GM18526 (cell line): ENCODE results near the gene CPNE1.

Experiments
- POLR2A ChIP-seq: IDR thresholded peaks from 3 replicates; pipeline ENCODE4 v1.6.1; 2011; ENCODE audit not compliant: insufficient read length; ENCODE audit errors: extremely low read depth

Gene CPNE1

GRCh38 chr20:35616465-35617396 is 48.0 kb downstream of the CPNE1 start:
- peak; percentile 25 for TF ChIP-seq POLR2A

DNA sequence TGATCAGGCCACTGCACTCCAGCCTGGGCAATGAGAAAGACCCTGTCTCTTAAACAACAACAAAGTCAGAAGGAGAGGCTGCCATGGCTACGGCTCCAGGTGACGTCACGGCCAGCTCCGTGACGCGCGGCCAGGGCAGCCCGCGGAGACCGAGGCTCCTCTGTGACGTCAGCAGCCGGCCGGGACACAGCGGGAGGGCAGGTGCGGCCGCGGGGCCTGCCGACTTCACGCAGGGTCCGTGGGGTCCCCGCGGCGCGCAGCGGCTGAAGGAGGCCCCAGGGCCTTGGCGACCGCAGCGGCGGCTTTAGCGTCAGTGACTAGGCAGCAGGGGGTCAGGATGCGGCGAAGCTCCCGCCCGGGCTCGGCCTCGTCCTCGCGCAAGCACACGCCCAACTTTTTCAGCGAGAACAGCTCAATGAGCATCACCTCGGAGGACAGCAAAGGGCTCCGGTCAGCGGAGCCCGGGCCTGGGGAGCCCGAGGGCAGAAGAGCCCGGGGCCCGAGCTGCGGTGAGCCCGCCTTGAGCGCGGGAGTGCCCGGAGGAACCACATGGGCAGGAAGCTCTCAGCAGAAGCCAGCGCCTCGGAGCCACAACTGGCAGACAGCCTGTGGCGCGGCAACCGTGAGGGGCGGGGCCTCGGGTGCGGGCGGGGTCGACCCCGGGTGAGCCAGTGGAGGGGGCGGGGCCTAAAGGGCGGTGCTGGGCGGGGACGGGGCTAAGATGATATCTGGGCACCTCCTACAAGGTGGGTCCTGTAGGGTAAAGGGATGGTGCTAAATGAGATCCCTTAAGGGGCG is 48.8 kb downstream of the CPNE1 start, which contains the start of gene SPAG4:
SPAG4 (plus strand) TSS at position 163 of the 798 bp plus-strand sequence; CDS start at position 338, 175 bp downstream.
- peak; percentile 80 for TF ChIP-seq POLR2A

DNA sequence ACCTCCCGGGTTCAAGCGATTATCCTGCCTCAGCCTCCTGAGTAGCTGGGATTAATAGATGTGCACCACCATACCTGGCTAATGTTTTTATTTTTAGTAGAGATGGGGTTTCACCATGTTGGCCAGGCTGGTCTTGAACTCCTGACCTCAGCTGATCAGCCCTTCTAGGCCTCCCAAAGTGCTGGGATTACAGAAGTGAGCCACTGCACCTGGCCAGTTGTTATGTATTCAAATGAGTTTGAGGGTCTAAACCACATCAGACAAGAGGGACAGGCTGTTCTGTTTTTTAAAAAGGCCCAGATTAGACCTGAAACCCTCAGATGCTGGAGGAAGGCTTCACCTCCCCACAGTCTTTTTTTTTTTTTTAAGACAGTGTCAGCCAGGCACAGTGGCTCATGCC is 53.2 kb downstream of the CPNE1 start:
- TF ChIP-seq POLR2A, result no peak

DNA sequence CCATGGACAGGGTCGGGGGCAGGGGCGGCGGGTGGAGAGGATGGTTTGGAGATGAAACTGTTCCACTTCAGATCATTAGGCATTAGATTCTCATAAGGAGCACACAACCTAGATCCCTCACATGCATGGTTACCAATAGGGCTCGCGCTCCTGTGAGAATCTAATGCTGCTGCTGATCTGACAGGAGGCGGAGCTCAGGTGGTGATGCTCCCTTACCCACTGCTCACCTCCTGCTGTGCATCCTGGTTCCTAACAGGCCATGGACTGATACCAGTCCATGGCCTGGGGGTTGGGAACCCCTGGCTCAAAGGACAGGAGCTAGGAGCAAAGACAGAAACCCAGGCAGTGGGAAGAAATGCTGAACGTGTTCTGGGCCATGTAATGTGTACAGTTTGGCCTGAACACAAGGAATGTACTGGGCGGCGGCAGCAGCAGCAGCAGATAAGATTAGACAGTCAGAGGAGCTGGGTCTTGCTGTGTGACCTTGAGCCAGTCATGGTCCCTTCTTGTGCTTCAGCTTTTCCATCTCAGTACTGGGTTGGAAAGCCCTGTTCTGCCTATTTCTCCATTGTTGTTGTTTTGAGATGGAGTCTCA is 53.8 kb downstream of the CPNE1 start:
- TF ChIP-seq POLR2A, result no peak

DNA sequence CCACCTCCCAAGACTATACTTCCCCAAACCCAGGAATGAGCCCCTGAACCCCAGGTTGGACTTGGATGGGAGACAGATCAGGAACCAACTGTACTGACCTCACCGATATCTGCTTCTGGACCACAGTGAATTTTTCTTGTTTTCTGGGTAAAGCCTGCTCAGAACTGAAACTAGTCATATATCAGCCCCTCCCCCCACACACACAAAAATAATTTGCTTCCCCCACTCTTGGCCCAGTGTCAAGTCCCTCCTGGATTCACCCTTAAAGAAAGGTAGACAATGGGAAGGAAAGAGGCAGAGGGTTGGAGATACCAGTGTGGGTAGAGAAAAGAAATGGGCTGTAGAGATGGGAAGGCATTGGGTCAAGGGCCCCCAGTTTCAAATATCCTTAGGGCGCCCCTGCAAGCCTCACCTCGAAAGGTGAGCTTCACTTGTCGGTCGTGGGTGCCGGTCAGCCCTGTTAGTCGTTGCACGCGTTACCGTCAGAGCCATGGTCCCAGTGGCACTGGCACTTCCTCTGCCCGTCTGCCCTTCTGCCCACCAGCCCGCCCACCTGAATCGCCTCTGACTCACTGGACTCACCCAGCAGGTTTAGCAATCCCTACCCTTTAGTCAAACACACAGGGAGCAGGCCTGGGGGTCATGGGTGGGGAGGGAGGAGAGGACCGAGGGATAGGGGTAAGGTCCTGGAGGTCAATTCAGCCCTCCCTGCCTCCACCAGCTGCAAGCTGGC is 57.5 kb downstream of the CPNE1 start:
- TF ChIP-seq POLR2A, result no peak

DNA sequence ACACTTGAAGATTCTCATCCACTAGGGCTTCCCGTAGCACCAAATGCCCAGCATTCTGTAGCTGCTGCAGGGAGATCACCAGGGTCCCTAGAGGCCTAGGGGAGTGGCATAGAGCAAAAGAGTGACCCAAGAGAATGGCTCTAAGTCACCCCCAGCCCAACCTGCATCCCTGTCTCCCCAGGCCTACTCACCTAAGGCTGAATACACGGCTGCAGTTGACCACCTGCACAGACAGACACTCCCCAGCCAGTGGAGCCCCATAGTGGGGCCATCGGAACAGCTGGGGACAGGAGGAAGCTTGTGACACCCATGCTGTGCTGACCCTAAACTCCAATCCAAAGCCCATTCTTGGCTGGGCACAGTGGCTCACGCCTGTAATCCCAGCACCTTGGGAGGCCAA is 58.6 kb downstream of the CPNE1 start:
- TF ChIP-seq POLR2A, result no peak

GRCh38 chr20:35604449-35604747 is 60.3 kb downstream of the CPNE1 start:
- no peak for TF ChIP-seq POLR2A

DNA sequence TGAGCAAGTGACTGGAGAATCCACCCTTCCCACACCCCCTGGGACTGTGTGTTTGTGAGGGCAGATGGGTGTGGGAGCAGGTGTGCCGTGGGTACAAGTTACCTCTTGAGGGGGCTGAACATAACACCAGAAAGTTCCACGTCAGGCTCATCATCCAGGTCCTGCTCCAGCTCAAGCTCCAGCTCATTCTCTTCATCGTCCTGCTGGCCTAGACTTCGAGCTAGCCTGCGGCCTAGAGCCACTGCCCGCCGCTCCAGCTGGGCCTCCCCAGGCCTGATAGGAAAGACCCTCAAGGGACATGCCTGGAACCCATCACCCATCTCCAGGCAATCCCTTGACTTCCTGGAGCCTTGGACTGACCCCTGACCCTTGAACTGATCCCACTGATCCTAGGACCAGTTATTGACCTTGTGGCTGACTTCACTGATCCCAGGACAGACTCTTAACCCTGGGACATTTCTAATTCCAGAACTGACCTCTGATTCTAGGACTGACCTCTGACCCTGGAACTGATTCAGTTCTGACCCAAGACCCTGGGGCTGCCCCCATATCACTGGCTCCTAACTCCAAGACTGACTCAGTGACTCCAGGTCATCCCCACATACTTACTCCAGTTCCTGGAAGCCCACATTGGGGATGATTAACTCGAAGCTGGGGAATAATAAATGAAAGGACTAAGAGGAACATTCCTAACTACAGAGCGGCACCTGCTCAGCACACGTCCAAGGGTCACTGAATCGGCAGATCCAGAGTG is 60.8 kb downstream of the CPNE1 start:
- no peak for TF ChIP-seq POLR2A

GRCh38 chr20:35602851-35603495 is 61.7 kb downstream of the CPNE1 start:
- no peak for TF ChIP-seq POLR2A

GRCh38 chr20:35601990-35602389 is 62.7 kb downstream of the CPNE1 start:
- TF ChIP-seq POLR2A, result no peak

DNA sequence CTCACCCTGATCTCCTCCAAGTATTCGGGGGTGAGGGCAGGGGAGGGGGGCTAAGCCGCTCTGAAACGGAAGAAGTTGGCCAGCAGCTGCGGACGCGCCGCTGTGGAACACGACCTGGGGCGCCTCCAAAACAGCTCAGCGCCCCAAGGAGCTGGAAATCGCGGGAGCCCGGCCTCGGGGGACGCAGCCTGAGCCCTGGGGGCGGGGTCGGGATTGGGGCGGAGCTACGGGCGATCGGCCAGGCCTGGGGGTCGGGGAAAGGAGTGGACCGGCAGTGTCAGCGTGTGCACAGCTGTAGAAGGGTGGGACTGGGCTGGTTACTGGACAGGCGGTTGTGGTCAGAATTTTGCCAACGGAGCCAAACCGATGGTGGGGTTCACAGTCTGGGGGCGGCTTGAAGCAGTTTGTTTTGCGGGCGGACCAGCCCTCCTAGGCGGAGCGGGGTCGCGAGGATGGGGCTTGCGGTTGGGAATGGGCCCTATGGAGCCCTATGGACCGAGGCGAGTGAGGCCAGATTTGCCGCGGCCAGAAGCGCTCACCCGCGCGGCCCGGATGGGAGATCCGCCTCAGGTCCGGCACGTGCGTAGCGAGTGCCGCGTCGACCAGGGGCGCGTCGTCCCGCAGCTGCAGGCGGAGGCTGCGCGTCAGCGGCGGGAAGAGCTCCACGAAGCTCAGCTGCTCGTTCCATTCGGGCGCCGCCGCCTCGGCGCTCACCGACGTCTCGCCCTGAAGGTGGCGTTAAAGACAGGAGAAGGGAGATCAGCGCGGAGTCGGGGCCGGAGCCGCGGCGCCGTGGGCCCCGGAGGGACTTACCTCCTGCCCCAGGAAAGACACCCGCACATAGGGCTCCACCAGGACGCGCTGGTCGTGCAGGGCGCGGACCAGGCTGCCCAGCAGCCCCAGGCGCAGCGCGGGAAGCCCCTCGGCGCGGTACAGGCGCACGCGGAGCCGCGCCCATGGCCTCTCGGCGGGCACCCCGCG is 63.4 kb downstream of the CPNE1 start:
- no peak for TF ChIP-seq POLR2A

DNA sequence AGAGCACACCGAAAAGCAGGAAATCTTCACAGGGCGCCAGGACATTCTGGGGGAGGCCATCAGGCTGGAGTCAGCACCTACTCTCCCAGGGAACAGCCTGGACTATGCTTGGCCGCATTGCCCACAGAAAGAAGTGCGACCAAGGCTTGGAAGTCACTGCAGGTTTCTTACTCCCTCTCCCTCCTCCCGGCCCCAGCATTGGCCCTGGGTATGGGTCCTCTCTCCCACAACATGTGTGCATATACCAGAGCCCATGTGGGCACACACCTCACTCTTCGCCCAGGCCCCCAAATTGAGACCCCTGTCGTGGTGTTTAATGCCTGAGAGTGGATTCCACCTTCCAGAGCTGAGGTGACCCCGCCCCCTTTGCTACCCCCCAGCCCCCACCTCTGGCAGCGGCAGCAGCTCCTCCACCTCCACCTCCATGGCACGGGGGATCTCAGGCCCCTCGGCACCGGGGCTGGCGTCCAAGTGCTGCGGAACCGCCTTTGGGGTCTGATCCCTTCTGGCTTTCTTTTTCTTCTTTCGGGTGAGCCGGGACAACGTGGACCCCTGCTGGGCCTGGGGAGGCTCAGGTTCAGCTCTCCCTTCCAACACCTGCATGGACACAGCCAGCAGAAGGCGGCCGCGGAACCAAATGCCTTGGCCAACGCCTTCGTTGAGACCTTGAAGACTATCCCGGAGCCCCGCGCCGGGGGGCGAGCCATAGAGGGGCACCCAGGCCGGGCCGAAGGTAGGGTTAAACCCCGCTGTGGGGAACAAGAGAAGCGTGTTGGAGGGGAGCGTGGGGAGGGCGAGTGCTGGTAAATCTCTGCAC is 64.3 kb downstream of the CPNE1 start:
- no peak for TF ChIP-seq POLR2A
